ENCODE data around the gene IQGAP2. TPM values are rescaled to one million over a fixed set of nuclear protein-coding genes. Genes with fewer than 3 reads are reported as not detected.

Gene IQGAP2
- total RNA-seq = 0.29 and 0.36 TPM in 2 replicates

DNA sequence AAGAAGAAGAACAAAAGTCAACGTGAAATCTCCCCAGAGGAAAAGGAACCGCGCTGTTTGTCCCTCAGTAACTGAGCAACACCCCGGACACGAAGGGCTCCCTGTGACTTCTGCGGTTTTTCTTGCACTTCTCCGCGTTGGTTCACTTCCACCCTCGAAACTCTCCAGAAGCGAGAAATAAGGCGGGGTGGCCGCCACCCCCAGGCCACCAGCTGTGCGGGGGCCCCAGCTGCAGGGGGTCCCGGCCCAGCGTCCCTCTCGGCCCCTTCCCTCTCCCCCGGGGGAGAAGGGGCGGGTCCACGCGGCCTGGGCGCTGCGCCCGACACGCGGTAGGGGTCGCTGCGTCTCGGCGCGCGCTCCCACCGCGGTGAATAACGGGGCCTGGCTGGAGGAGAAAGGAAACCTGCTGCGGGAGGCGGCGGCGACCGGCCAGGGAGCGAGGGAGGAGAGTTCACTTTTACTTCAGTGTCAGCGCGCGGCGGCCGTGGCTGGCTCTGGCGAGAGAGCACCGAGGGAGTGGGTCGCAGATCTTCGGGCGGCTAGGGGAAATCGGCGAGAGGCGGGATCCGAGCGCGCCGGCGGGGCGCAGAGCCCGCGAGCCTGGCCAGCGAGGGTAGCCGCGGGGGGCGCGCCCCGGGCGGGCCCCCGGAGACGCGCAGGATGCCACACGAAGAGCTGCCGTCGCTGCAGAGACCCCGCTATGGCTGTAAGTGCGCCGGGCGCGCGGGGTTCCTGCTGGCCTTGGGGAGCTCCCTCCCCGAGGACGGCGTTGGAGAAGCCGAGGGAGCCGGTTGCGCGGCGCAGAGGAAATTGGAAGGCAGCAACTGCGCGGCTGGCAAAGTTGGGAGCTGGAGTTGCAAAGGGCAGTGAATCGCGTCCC, at the start of gene IQGAP2:
IQGAP2 (plus strand) TSS at position 400 of the 880 bp plus-strand sequence; CDS start at position 661, 261 bp downstream.
- H3K4me3 ChIP-seq (ENCODE audit: insufficient read depth, low read length) = peak within 1 kb of the TSS; percentile 67
- peak; percentile 88 for DNase-seq (ENCODE audit: insufficient read length, low spot score, missing footprints)
- no peaks in the 10 kb centered on the region for H4K20me1 ChIP-seq (ENCODE audit: insufficient read depth, low read length)
- peak within 1 kb of the TSS; percentile 76 for H2AFZ ChIP-seq (ENCODE audit: low read length)
- H3K9me3 ChIP-seq (ENCODE audit: low read depth, low read length) = no peaks in the 10 kb centered on the region
- H3K4me2 ChIP-seq (ENCODE audit: insufficient read depth, low read length) = peak within 1 kb of the TSS; percentile 82
- H3K27me3 ChIP-seq (ENCODE audit: insufficient read depth, low read length) = peaks cover 28% of the 10 kb centered on the region
- no peaks in the 10 kb centered on the region for H3K79me2 ChIP-seq (ENCODE audit: insufficient read depth, low read length)
- TF ChIP-seq, protein P1, sequence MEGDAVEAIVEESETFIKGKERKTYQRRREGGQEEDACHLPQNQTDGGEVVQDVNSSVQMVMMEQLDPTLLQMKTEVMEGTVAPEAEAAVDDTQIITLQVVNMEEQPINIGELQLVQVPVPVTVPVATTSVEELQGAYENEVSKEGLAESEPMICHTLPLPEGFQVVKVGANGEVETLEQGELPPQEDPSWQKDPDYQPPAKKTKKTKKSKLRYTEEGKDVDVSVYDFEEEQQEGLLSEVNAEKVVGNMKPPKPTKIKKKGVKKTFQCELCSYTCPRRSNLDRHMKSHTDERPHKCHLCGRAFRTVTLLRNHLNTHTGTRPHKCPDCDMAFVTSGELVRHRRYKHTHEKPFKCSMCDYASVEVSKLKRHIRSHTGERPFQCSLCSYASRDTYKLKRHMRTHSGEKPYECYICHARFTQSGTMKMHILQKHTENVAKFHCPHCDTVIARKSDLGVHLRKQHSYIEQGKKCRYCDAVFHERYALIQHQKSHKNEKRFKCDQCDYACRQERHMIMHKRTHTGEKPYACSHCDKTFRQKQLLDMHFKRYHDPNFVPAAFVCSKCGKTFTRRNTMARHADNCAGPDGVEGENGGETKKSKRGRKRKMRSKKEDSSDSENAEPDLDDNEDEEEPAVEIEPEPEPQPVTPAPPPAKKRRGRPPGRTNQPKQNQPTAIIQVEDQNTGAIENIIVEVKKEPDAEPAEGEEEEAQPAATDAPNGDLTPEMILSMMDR (IDR thresholded peaks at IDR 0.05; ENCODE audit: extremely low read depth, low read depth, low read length) = peak; percentile 18
- no peaks in the 10 kb centered on the region for H3K36me3 ChIP-seq (ENCODE audit: insufficient read depth, low read length)
- no peaks in the 10 kb centered on the region for H3K4me1 ChIP-seq (ENCODE audit: insufficient read depth, low read length)
- H3K27ac ChIP-seq (ENCODE audit: low read depth, low read length) = no peak within 1 kb of the TSS

- Histone ChIP-seq H3K27ac (ENCODE audit: low read depth, low read length) (no peak overlapping the region), H3K27me3 (ENCODE audit: insufficient read depth, low read length) (no peaks in the 10 kb centered on the region), H3K4me2 (ENCODE audit: insufficient read depth, low read length) (no peak overlapping the region), H3K9me3 (ENCODE audit: low read depth, low read length) (no peaks in the 10 kb centered on the region), H3K79me2 (ENCODE audit: insufficient read depth, low read length) (no peaks in the 10 kb centered on the region), H3K4me3 (ENCODE audit: insufficient read depth, low read length) (no peak overlapping the region), H4K20me1 (ENCODE audit: insufficient read depth, low read length) (no peaks in the 10 kb centered on the region), H3K36me3 (ENCODE audit: insufficient read depth, low read length) (no peaks in the 10 kb centered on the region), H3K4me1 (ENCODE audit: insufficient read depth, low read length) (no peaks in the 10 kb centered on the region), H2AFZ (ENCODE audit: low read length) (no peak overlapping the region)
- TF ChIP-seq, protein P1 (IDR thresholded peaks at IDR 0.05; ENCODE audit: extremely low read depth, low read depth, low read length) = no peak
- no peak for DNase-seq (ENCODE audit: insufficient read length, low spot score, missing footprints)
Measured at GRCh38 chr5:76356887-76357286, 46.2 kb upstream of the IQGAP2 start.

- Histone ChIP-seq H3K79me2 (ENCODE audit: insufficient read depth, low read length) (no peaks in the 10 kb centered on the region), H2AFZ (ENCODE audit: low read length) (no peak overlapping the region), H3K36me3 (ENCODE audit: insufficient read depth, low read length) (no peaks in the 10 kb centered on the region), H3K4me2 (ENCODE audit: insufficient read depth, low read length) (no peak overlapping the region), H3K27me3 (ENCODE audit: insufficient read depth, low read length) (no peaks in the 10 kb centered on the region), H4K20me1 (ENCODE audit: insufficient read depth, low read length) (no peaks in the 10 kb centered on the region), H3K27ac (ENCODE audit: low read depth, low read length) (no peak overlapping the region), H3K4me1 (ENCODE audit: insufficient read depth, low read length) (no peaks in the 10 kb centered on the region), H3K9me3 (ENCODE audit: low read depth, low read length) (no peaks in the 10 kb centered on the region), H3K4me3 (ENCODE audit: insufficient read depth, low read length) (no peak overlapping the region)
- no peak for DNase-seq (ENCODE audit: insufficient read length, low spot score, missing footprints)
- TF ChIP-seq, protein P1 (IDR thresholded peaks at IDR 0.05; ENCODE audit: extremely low read depth, low read depth, low read length) = no peak
Measured at GRCh38 chr5:76363352-76364225, 39.5 kb upstream of the IQGAP2 start.

GRCh38 chr5:76364226-76364589, 38.9 kb upstream of the IQGAP2 start:
- Histone ChIP-seq H3K4me1 (ENCODE audit: insufficient read depth, low read length) (no peaks in the 10 kb centered on the region), H3K4me3 (ENCODE audit: insufficient read depth, low read length) (no peak overlapping the region), H2AFZ (ENCODE audit: low read length) (no peak overlapping the region), H3K36me3 (ENCODE audit: insufficient read depth, low read length) (no peaks in the 10 kb centered on the region), H3K79me2 (ENCODE audit: insufficient read depth, low read length) (no peaks in the 10 kb centered on the region), H3K27me3 (ENCODE audit: insufficient read depth, low read length) (no peaks in the 10 kb centered on the region), H4K20me1 (ENCODE audit: insufficient read depth, low read length) (no peaks in the 10 kb centered on the region), H3K27ac (ENCODE audit: low read depth, low read length) (no peak overlapping the region), H3K9me3 (ENCODE audit: low read depth, low read length) (no peaks in the 10 kb centered on the region), H3K4me2 (ENCODE audit: insufficient read depth, low read length) (no peak overlapping the region)
- TF ChIP-seq, protein P1 (IDR thresholded peaks at IDR 0.05; ENCODE audit: extremely low read depth, low read depth, low read length) = no peak
- DNase-seq (ENCODE audit: insufficient read length, low spot score, missing footprints) = no peak

Data from osteoblast (primary cell).